Urothelium cell line (cell line): ENCODE results near the gene COLEC11.

Source experiments
- DNase-seq: peaks from one replicate; pipeline ENCODE4 v3.0.0; 2011; ENCODE audit warnings: low spot score, mixed read lengths
- FAIRE-seq: peaks from 2 replicates; lab custom pipeline; 2011; peaks lifted over from hg19 to GRCh38; lab: Jason Lieb, UNC

The COLEC11 gene

GRCh38 chr2:3667151-3667631 is 72.3 kb downstream of the COLEC11 start:
- FAIRE-seq = no peak

GRCh38 chr2:3669656-3670055 is 74.7 kb downstream of the COLEC11 start:
- no peak for FAIRE-seq
- DNase-seq = no peak

More at GRCh38 chr2:3667151-3667631, 72.3 kb downstream of the COLEC11 start:
- no peak for DNase-seq

GRCh38 chr2:3670376-3670775 is 75.5 kb downstream of the COLEC11 start:
- no peak for FAIRE-seq
- DNase-seq = no peak

GRCh38 chr2:3670941-3671340 is 76.0 kb downstream of the COLEC11 start:
- FAIRE-seq = no peak

GRCh38 chr2:3672861-3673678 is 78.2 kb downstream of the COLEC11 start:
- DNase-seq (no peak), FAIRE-seq (no peak)

More at GRCh38 chr2:3670941-3671340, 76.0 kb downstream of the COLEC11 start:
- no peak for DNase-seq

GRCh38 chr2:3674066-3674845 is 79.3 kb downstream of the COLEC11 start:
- FAIRE-seq (no peak), DNase-seq (no peak)

GRCh38 chr2:3675687-3676086 is 80.8 kb downstream of the COLEC11 start:
- no peak for FAIRE-seq
- DNase-seq = no peak

GRCh38 chr2:3677436-3677835 is 82.5 kb downstream of the COLEC11 start:
- FAIRE-seq (no peak), DNase-seq (no peak)

GRCh38 chr2:3678212-3678611 is 83.3 kb downstream of the COLEC11 start:
- DNase-seq (no peak), FAIRE-seq (no peak)

GRCh38 chr2:3679180-3679579 is 84.3 kb downstream of the COLEC11 start:
- FAIRE-seq (no peak), DNase-seq (no peak)

GRCh38 chr2:3679616-3680393 is 84.9 kb downstream of the COLEC11 start:
- no peak for FAIRE-seq
- no peak for DNase-seq

GRCh38 chr2:3680548-3681345 is 85.8 kb downstream of the COLEC11 start:
- FAIRE-seq (no peak), DNase-seq (no peak)

GRCh38 chr2:3681625-3682024 is 86.7 kb downstream of the COLEC11 start:
- FAIRE-seq = no peak
- DNase-seq = no peak

- FAIRE-seq = no peak
These were observed 87.9 kb downstream of the COLEC11 start for GRCh38 chr2:3682811-3683210.

GRCh38 chr2:3683748-3684454 is 89.0 kb downstream of the COLEC11 start:
- DNase-seq = no peak
- no peak for FAIRE-seq

More at GRCh38 chr2:3682811-3683210, 87.9 kb downstream of the COLEC11 start:
- no peak for DNase-seq

- FAIRE-seq (no peak), DNase-seq (no peak)
These were observed 95.3 kb downstream of the COLEC11 start for GRCh38 chr2:3689998-3690748.

- FAIRE-seq (no peak), DNase-seq (peak; percentile 26)
These were observed 97.5 kb downstream of the COLEC11 start for GRCh38 chr2:3692375-3692774.
